CD4-positive, alpha-beta T cell (primary cell): ENCODE measurements around the gene ZC3H4. TPM values are rescaled to one million over a fixed set of nuclear protein-coding genes. Genes with fewer than 3 reads are reported as not detected.

Source experiments
- ATAC-seq: fragments of 200-7000 bp; cut with Tn5 transposase; one replicate; pipeline ENCODE4 v1.10.0; 2022; ENCODE audit warnings: mild to moderate bottlenecking; ENCODE audit not compliant: poor library complexity
- CTCF ChIA-PET: fragments of 350-600 bp; sonication (Branson Sonifier 250); formaldehyde crosslinking; loops from one replicate; lab custom pipeline; 2021; ENCODE audit warnings: antibody characterized with exemption, inconsistent platforms; lab: Charles Lee
- POLR2A ChIA-PET: fragments of 350-600 bp; sonication (Branson Sonifier 250); formaldehyde crosslinking; loops from one replicate; lab custom pipeline; 2021; ENCODE audit warnings: antibody characterized with exemption, inconsistent platforms; lab: Charles Lee
- DNase-seq, 14 experiments: peaks; one replicate each; pipeline ENCODE4 v3.0.0-alpha.2; 2013 to 2020; ENCODE audit warnings: mixed read lengths in 2 of 14
- H3K27ac ChIP-seq, 2 donors: one replicate each; pipeline versions ENCODE4 v1.5.1 to v1.7.0; 2013; ENCODE audit warnings: low read length in 2 of 2, low read depth in 1 of 2, mild to moderate bottlenecking in 1 of 2
- H3K27me3 ChIP-seq, 2 experiments: 1 replicate in 1 of 2; 2 replicates in 1 of 2; pipeline versions ENCODE4 v1.6.1 to v1.7.0; 2013; ENCODE audit warnings: low read length in 2 of 2, control low read depth in 1 of 2, mild to moderate bottlenecking in 1 of 2, moderate library complexity in 1 of 2; ENCODE audit not compliant: insufficient read depth in 2 of 2, control insufficient read depth in 1 of 2
- H3K36me3 ChIP-seq: one replicate; pipeline ENCODE4 v1.6.1; 2013; ENCODE audit warnings: low read length, control low read depth; ENCODE audit not compliant: insufficient read depth
- H3K4me1 ChIP-seq: one replicate; pipeline ENCODE4 v1.6.1; 2013; ENCODE audit warnings: low read length, control low read depth; ENCODE audit not compliant: insufficient read depth
- H3K4me3 ChIP-seq: one replicate; pipeline ENCODE4 v1.5.1; 2013; ENCODE audit warnings: mild to moderate bottlenecking, low read length, moderate library complexity
- H3K9me3 ChIP-seq, 2 experiments: 1 replicate in 1 of 2; 2 replicates in 1 of 2; pipeline versions ENCODE4 v1.6.1 to v1.7.0; 2013; ENCODE audit warnings: low read length in 2 of 2, mild to moderate bottlenecking in 2 of 2, control low read depth in 1 of 2, moderate library complexity in 1 of 2; ENCODE audit not compliant: control insufficient read depth in 1 of 2, insufficient read depth in 1 of 2
- H3K27ac Mint-ChIP-seq: one replicate; pipeline ENCODE4 v1.8.0; 2020; ENCODE audit warnings: mixed read lengths
- H3K27me3 Mint-ChIP-seq: one replicate; pipeline ENCODE4 v1.8.0; 2021; ENCODE audit warnings: mixed read lengths
- H3K36me3 Mint-ChIP-seq: one replicate; pipeline ENCODE4 v1.8.0; 2021; ENCODE audit warnings: low read depth, mixed read lengths
- H3K4me1 Mint-ChIP-seq: one replicate; pipeline ENCODE4 v1.8.0; 2021; ENCODE audit warnings: low read depth, mixed read lengths
- H3K4me3 Mint-ChIP-seq: one replicate; pipeline ENCODE4 v1.8.0; 2020; ENCODE audit warnings: mild to moderate bottlenecking, mixed read lengths
- H3K9me3 Mint-ChIP-seq: one replicate; pipeline ENCODE4 v1.8.0; 2020; ENCODE audit warnings: mixed read lengths
- intact Hi-C, 2 experiments: fragments of 100-400 bp; cut with DNase I in 1 of 2; cut with micrococcal nuclease in 1 of 2; formaldehyde crosslinking; loops; one replicate each; pipeline versions ENCODE4 v1.15.1 to v1.9.0; 2023 to 2025; cut with DNase I, micrococcal nuclease
- total RNA-seq, 174 experiments: library from RNA in 2 of 174; stranded (reverse) in 2 of 174; gene quantifications; one replicate each; pipeline ENCODE4 v1.2.3 and lab custom pipeline; 2021 to 2026
- TF ChIP-seq, protein P1 (sequence below): fragments of 200-600 bp; IDR thresholded peaks from one replicate; pipeline ENCODE4 v1.8.0; 2022; ENCODE audit warnings: antibody characterized with exemption, mild to moderate bottlenecking

The ZC3H4 gene
- total RNA-seq, 2 experiments from 2014 or later = 39.4 to 43.7 TPM

DNA sequence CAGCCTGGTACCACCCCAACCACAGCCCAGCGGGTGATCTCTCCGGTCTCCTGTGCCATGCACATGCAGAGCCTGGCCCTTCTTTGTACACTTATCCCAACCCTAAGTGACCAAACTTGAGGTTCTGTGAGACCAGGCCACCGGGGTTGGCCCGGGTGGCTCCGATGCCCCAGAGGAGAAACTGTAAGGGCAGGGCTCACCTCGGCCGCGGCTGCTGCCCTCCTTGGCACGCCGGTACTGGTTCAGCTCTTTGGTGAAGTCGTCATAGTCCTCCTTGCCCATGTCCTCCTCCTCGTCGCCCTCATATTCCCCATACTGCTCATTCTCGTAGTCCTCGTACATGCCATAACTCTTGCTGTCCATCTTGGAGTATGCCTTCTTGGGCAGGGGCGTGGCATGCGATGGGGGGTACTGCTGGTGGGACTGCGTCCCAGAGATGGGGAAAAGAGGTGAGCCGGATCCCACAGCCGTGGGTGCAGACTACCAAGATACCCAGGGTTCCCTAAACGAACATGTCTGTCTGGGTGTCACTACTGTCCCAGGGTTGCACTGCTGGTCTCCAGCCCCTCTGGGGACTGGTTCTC, 23.7 kb downstream of the ZC3H4 start:
- no peaks in the 10 kb centered on the region for H3K27me3 ChIP-seq
- no peak for DNase-seq
- no peak for ATAC-seq
- peaks cover 86% of the 10 kb centered on the region for H3K36me3 ChIP-seq
- peaks cover 12% of the 10 kb centered on the region for H3K4me1 Mint-ChIP-seq
- no peak overlapping the region for H3K4me3 ChIP-seq
- H3K36me3 Mint-ChIP-seq = peaks cover 80% of the 10 kb centered on the region
- H3K27ac ChIP-seq = no peak overlapping the region
- CTCF ChIA-PET = interaction anchor here (0.6 kb wide), 1 partner anchor 23 kb away, joined by 3 read pairs; no protein-coding TSS in a partner anchor
- H3K4me1 ChIP-seq = peaks cover 17% of the 10 kb centered on the region
- intact Hi-C loops = no loop called here
- TF ChIP-seq, protein P1, sequence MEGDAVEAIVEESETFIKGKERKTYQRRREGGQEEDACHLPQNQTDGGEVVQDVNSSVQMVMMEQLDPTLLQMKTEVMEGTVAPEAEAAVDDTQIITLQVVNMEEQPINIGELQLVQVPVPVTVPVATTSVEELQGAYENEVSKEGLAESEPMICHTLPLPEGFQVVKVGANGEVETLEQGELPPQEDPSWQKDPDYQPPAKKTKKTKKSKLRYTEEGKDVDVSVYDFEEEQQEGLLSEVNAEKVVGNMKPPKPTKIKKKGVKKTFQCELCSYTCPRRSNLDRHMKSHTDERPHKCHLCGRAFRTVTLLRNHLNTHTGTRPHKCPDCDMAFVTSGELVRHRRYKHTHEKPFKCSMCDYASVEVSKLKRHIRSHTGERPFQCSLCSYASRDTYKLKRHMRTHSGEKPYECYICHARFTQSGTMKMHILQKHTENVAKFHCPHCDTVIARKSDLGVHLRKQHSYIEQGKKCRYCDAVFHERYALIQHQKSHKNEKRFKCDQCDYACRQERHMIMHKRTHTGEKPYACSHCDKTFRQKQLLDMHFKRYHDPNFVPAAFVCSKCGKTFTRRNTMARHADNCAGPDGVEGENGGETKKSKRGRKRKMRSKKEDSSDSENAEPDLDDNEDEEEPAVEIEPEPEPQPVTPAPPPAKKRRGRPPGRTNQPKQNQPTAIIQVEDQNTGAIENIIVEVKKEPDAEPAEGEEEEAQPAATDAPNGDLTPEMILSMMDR = no peak
- no peaks in the 10 kb centered on the region for H3K9me3 ChIP-seq
- H3K4me3 Mint-ChIP-seq = no peak overlapping the region
- POLR2A ChIA-PET = no interaction called here
- no peaks in the 10 kb centered on the region for H3K27me3 Mint-ChIP-seq
- no peak overlapping the region for H3K27ac Mint-ChIP-seq
- H3K9me3 Mint-ChIP-seq = no peaks in the 10 kb centered on the region

DNA sequence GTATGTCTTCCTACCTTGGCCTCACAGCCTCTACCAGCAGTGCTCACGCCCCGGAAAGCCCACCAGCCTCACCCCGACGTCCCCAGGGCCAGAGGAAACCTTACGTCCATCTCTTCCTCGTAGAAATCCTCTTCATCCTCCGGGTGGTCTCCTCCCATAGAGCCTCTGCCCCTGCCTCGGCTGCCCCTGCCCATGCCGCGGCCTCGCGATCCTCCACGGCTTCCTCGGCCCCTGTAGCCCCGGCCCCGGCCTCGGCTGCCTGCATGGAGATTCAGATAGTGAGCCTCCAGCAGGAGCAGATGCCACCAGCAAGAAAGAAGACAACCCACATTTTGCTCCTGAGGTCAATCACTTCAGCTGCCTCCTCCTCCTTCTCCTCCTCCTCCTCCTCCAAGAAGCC, 27.3 kb downstream of the ZC3H4 start:
- Mint-ChIP-seq H3K9me3 (no peaks in the 10 kb centered on the region), H3K27me3 (no peaks in the 10 kb centered on the region), H3K36me3 (peaks cover 85% of the 10 kb centered on the region), H3K4me3 (no peak overlapping the region), H3K27ac (no peak overlapping the region), H3K4me1 (no peaks in the 10 kb centered on the region)
- intact Hi-C loops = no loop called here
- ATAC-seq (no peak), DNase-seq (no peak)
- H3K27ac ChIP-seq = no peak overlapping the region
- H3K4me1 ChIP-seq = no peaks in the 10 kb centered on the region
- TF ChIP-seq, protein P1 = no peak
- no peaks in the 10 kb centered on the region for H3K9me3 ChIP-seq
- ChIA-PET POLR2A (no interaction called here), CTCF (interaction anchor here (1.2 kb wide), 1 partner anchor 45 kb away, joined by 3 read pairs; the partner anchor contains the start of gene SAE1)
- no peak overlapping the region for H3K4me3 ChIP-seq
- no peaks in the 10 kb centered on the region for H3K27me3 ChIP-seq
- H3K36me3 ChIP-seq = peaks cover 93% of the 10 kb centered on the region

DNA sequence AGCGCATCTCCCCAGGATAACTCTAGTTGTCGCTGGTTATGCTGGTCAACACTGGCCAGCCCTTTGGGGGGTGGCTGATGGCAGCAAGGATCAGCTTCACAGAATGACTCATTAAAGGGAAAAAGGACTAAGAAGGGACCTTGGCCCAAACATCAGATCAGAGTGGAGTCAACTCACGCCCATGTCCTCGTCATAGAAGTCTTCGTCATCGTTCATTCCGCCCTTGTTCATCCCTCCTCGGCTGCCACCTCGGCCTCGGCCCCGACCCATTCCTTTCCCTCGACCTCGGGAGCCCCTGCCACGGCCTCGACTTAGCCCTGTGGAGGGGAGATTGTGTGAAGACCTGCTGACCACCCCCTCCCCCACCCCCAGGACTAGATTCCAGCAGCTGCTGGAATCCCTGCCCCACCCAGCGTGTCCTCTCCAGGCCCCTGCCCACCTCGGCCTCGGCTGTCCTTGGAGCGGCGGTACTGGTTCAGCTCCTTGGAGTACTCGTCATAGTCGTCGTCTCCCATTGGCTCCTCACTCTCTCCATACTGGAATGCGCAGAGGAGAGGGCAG, 28.6 kb downstream of the ZC3H4 start:
- no peak overlapping the region for H3K27ac ChIP-seq
- H3K4me1 ChIP-seq = no peaks in the 10 kb centered on the region
- ATAC-seq (no peak), DNase-seq (no peak)
- H3K9me3 Mint-ChIP-seq = no peaks in the 10 kb centered on the region
- TF ChIP-seq, protein P1 = no peak
- POLR2A ChIA-PET = interaction anchor here (1.0 kb wide), 1 partner anchor 28 kb away, joined by 6 read pairs; the partner anchor contains the start of gene ZC3H4
- CTCF ChIA-PET = no interaction called here
- intact Hi-C loops = no loop called here
- no peaks in the 10 kb centered on the region for H3K27me3 ChIP-seq
- H3K36me3 ChIP-seq = peaks cover 93% of the 10 kb centered on the region
- H3K4me3 ChIP-seq = no peak overlapping the region
- H3K4me3 Mint-ChIP-seq = no peak overlapping the region
- H3K36me3 Mint-ChIP-seq = peaks cover 86% of the 10 kb centered on the region
- H3K9me3 ChIP-seq = no peaks in the 10 kb centered on the region
- H3K27ac Mint-ChIP-seq = no peak overlapping the region
- H3K27me3 Mint-ChIP-seq = no peaks in the 10 kb centered on the region
- no peaks in the 10 kb centered on the region for H3K4me1 Mint-ChIP-seq
